Measurements from ENCODE around the gene CLIP2.

CLIP2 gene

GRCh38 chr7:74354009-74354408 is 64.8 kb downstream of the CLIP2 start:
- DNase-seq (ENCODE audit: low read depth): no peak
- H3K4me3 ChIP-seq (ENCODE audit: low read length): no peak overlapping the region
- no peak for TF ChIP-seq CTCF (conservative IDR thresholded peaks at IDR 0.05; ENCODE audit: low read length)

- no peak for TF ChIP-seq CTCF (conservative IDR thresholded peaks at IDR 0.05; ENCODE audit: low read length)
- peak; percentile 64 for DNase-seq (ENCODE audit: low read depth)
- H3K4me3 ChIP-seq (ENCODE audit: low read length): no peak overlapping the region
Measured at GRCh38 chr7:74355091-74355490, 65.9 kb downstream of the CLIP2 start.

GRCh38 chr7:74356589-74357315 is 67.5 kb downstream of the CLIP2 start:
- no peak for TF ChIP-seq CTCF (conservative IDR thresholded peaks at IDR 0.05; ENCODE audit: low read length)
- no peak overlapping the region for H3K4me3 ChIP-seq (ENCODE audit: low read length)
- DNase-seq (ENCODE audit: low read depth): no peak

GRCh38 chr7:74360008-74360407 is 70.8 kb downstream of the CLIP2 start:
- no peak for TF ChIP-seq CTCF (conservative IDR thresholded peaks at IDR 0.05; ENCODE audit: low read length)
- DNase-seq (ENCODE audit: low read depth): no peak
- H3K4me3 ChIP-seq (ENCODE audit: low read length): no peak overlapping the region

GRCh38 chr7:74362266-74362665 is 73.1 kb downstream of the CLIP2 start:
- TF ChIP-seq CTCF (conservative IDR thresholded peaks at IDR 0.05; ENCODE audit: low read length): no peak

GRCh38 chr7:74364061-74364460 is 74.9 kb downstream of the CLIP2 start:
- TF ChIP-seq CTCF (conservative IDR thresholded peaks at IDR 0.05; ENCODE audit: low read length): no peak; the same call in 1 of the 2 replicates
- DNase-seq (ENCODE audit: low read depth): no peak
- no peak overlapping the region for H3K4me3 ChIP-seq (ENCODE audit: low read length)

More at GRCh38 chr7:74362266-74362665, 73.1 kb downstream of the CLIP2 start:
- DNase-seq (ENCODE audit: low read depth): no peak
- H3K4me3 ChIP-seq (ENCODE audit: low read length): no peak overlapping the region

GRCh38 chr7:74365322-74366022 is 76.3 kb downstream of the CLIP2 start:
- DNase-seq (ENCODE audit: low read depth): peak; percentile 22
- no peak for TF ChIP-seq CTCF (conservative IDR thresholded peaks at IDR 0.05; ENCODE audit: low read length)
- H3K4me3 ChIP-seq (ENCODE audit: low read length): no peak overlapping the region
